Caco-2 (cell line): ENCODE data around the gene CTXN3. TPM values are rescaled to one million over a fixed set of nuclear protein-coding genes. Genes with fewer than 3 reads are reported as not detected.

Experiments
- BruUV-seq: library from RNA; stranded (reverse); fragments of 400-500 nt; replicated peaks from 2 replicates; lab custom pipeline; 2021; lab: Mats Ljungman, UMichigan
- CTCF ChIA-PET: fragments of 300-600 bp; sonication (Branson Sonifier 250); formaldehyde crosslinking; loops from one replicate; lab custom pipeline; 2022; ENCODE audit warnings: antibody characterized with exemption; lab: Charles Lee
- POLR2A ChIA-PET: fragments of 300-600 bp; sonication (Branson Sonifier 250); formaldehyde crosslinking; loops from one replicate; lab custom pipeline; 2022; ENCODE audit warnings: antibody characterized with exemption; lab: Charles Lee
- DNase-seq, 2 experiments: peaks; one replicate each; pipeline versions ENCODE4 v3.0.0 to v3.0.0-alpha.2; 2020 to 2022
- H3K27me3 ChIP-seq: replicated peaks from 2 replicates; pipeline ENCODE4 v1.6.0; 2011; ENCODE audit warnings: low read length; ENCODE audit not compliant: control insufficient read depth, insufficient read depth
- H3K36me3 ChIP-seq: 2 replicates; pipeline ENCODE4 v1.5.1; 2011; ENCODE audit warnings: low read length; ENCODE audit not compliant: control insufficient read depth, insufficient read depth
- H3K4me1 ChIP-seq: fragments of 250-450 bp; sonication (Bioruptor Pico); 2 replicates; pipeline ENCODE4 v1.5.1; 2020; ENCODE audit warnings: mild to moderate bottlenecking
- H3K4me3 ChIP-seq: 2 replicates; pipeline ENCODE4 v1.5.1; 2011; ENCODE audit warnings: low read depth, mild to moderate bottlenecking, control low read depth, low read length
- H3K9me3 ChIP-seq: fragments of 250-450 bp; sonication (Bioruptor Pico); 2 replicates; pipeline ENCODE4 v1.5.1; 2020; ENCODE audit warnings: mild to moderate bottlenecking, moderate library complexity
- H3K27ac Mint-ChIP-seq: one replicate; pipeline ENCODE4 v1.8.0; 2022; ENCODE audit warnings: mixed read lengths; ENCODE audit not compliant: unreplicated experiment
- H3K27me3 Mint-ChIP-seq: one replicate; pipeline ENCODE4 v1.8.0; 2022; ENCODE audit warnings: mixed read lengths; ENCODE audit not compliant: insufficient read depth, unreplicated experiment
- H3K36me3 Mint-ChIP-seq: one replicate; pipeline ENCODE4 v1.8.0; 2022; ENCODE audit warnings: mild to moderate bottlenecking, mixed read lengths; ENCODE audit not compliant: insufficient read depth, unreplicated experiment
- H3K4me1 Mint-ChIP-seq: one replicate; pipeline ENCODE4 v1.8.0; 2022; ENCODE audit warnings: low read depth, mixed read lengths; ENCODE audit not compliant: unreplicated experiment
- H3K4me3 Mint-ChIP-seq: one replicate; pipeline ENCODE4 v1.8.0; 2022; ENCODE audit warnings: mild to moderate bottlenecking, moderate library complexity, mixed read lengths; ENCODE audit not compliant: unreplicated experiment
- H3K9me3 Mint-ChIP-seq: one replicate; pipeline ENCODE4 v1.8.0; 2022; ENCODE audit warnings: mixed read lengths; ENCODE audit not compliant: unreplicated experiment
- CTCF ChIP-seq, 2 experiments: fragments of 200-600 bp in 1 of 2; IDR thresholded peaks; 1 replicate in 1 of 2; 2 replicates in 1 of 2; pipeline versions ENCODE4 v1.5.1 to v1.8.0; 2011 to 2022; ENCODE audit warnings: antibody characterized with exemption in 1 of 2, control low read depth in 1 of 2, inconsistent platforms in 1 of 2, low read depth in 1 of 2, low read length in 1 of 2, mild to moderate bottlenecking in 1 of 2, moderate library complexity in 1 of 2; ENCODE audit not compliant: insufficient read depth in 1 of 2, severe bottlenecking in 1 of 2, unreplicated experiment in 1 of 2
- intact Hi-C: fragments of 100-400 bp; cut with micrococcal nuclease; formaldehyde crosslinking; loops from one replicate; pipeline ENCODE4 v1.10.0; 2022; ENCODE audit not compliant: unreplicated experiment
- total RNA-seq: library from RNA; stranded (reverse); gene quantifications from 2 replicates; pipeline ENCODE4 v1.2.3, GENCODE V29; 2022

Gene CTXN3
- total RNA-seq, 1 experiment from 2014 or later: not detected

GRCh38 chr5:127666043-127666716, 17.3 kb downstream of the CTXN3 start:
- H3K4me3 Mint-ChIP-seq: no peak overlapping the region
- intact Hi-C loops: no loop called here
- H3K27me3 ChIP-seq: no peaks in the 10 kb centered on the region

GRCh38 chr5:127667926-127668325, 19.0 kb downstream of the CTXN3 start:
- BruUV-seq: no TSS peak
- ChIA-PET CTCF (no interaction called here), POLR2A (no interaction called here)
- TF ChIP-seq CTCF (IDR thresholded peaks at IDR 0.05; ENCODE audit: insufficient read depth in 1 of 2, low read depth in 1 of 2, low read length in 1 of 2, severe bottlenecking in 1 of 2, unreplicated experiment in 1 of 2): no peak
- Mint-ChIP-seq H3K4me3 (no peak overlapping the region), H3K9me3 (no peaks in the 10 kb centered on the region), H3K36me3 (no peaks in the 10 kb centered on the region), H3K27ac (no peak overlapping the region), H3K4me1 (no peaks in the 10 kb centered on the region), H3K27me3 (no peaks in the 10 kb centered on the region)
- Histone ChIP-seq H3K4me3 (no peak overlapping the region), H3K27me3 (no peaks in the 10 kb centered on the region), H3K36me3 (no peaks in the 10 kb centered on the region), H3K9me3 (no peaks in the 10 kb centered on the region), H3K4me1 (no peaks in the 10 kb centered on the region)
- DNase-seq: no peak
- intact Hi-C loops: no loop called here

More at GRCh38 chr5:127666043-127666716, 17.3 kb downstream of the CTXN3 start:
- ChIA-PET CTCF (no interaction called here), POLR2A (no interaction called here)
- Mint-ChIP-seq H3K27ac (no peak overlapping the region), H3K4me1 (no peaks in the 10 kb centered on the region), H3K27me3 (no peaks in the 10 kb centered on the region), H3K36me3 (no peaks in the 10 kb centered on the region), H3K9me3 (no peaks in the 10 kb centered on the region)
- Histone ChIP-seq H3K9me3 (no peaks in the 10 kb centered on the region), H3K4me1 (no peaks in the 10 kb centered on the region), H3K4me3 (no peak overlapping the region), H3K36me3 (no peaks in the 10 kb centered on the region)
- TF ChIP-seq CTCF (IDR thresholded peaks at IDR 0.05; ENCODE audit: insufficient read depth in 1 of 2, low read depth in 1 of 2, low read length in 1 of 2, severe bottlenecking in 1 of 2, unreplicated experiment in 1 of 2): no peak
- no TSS peak for BruUV-seq
- no peak for DNase-seq

GRCh38 chr5:127671218-127671617, 22.3 kb downstream of the CTXN3 start:
- no TSS peak for BruUV-seq
- TF ChIP-seq CTCF (IDR thresholded peaks at IDR 0.05; ENCODE audit: insufficient read depth in 1 of 2, low read depth in 1 of 2, low read length in 1 of 2, severe bottlenecking in 1 of 2, unreplicated experiment in 1 of 2): no peak
- DNase-seq: no peak
- Histone ChIP-seq H3K4me3 (no peak overlapping the region), H3K36me3 (no peaks in the 10 kb centered on the region), H3K4me1 (no peaks in the 10 kb centered on the region), H3K9me3 (no peaks in the 10 kb centered on the region), H3K27me3 (no peaks in the 10 kb centered on the region)
- POLR2A ChIA-PET: interaction anchor here (0.6 kb wide), 1 partner anchor 842 kb away, joined by 4 read pairs; no protein-coding TSS in a partner anchor
- H3K36me3 Mint-ChIP-seq: no peaks in the 10 kb centered on the region
- H3K4me1 Mint-ChIP-seq: no peaks in the 10 kb centered on the region
- H3K9me3 Mint-ChIP-seq: peaks cover 24% of the 10 kb centered on the region
- intact Hi-C loops: no loop called here
- no peak overlapping the region for H3K4me3 Mint-ChIP-seq
- no peaks in the 10 kb centered on the region for H3K27me3 Mint-ChIP-seq
- no peak overlapping the region for H3K27ac Mint-ChIP-seq
- CTCF ChIA-PET: interaction anchor here (0.7 kb wide), 1 partner anchor 237 kb away, joined by 4 read pairs; no protein-coding TSS in a partner anchor
